ENCODE data around the gene RGS19. TPM values are rescaled to one million over a fixed set of nuclear protein-coding genes. Genes with fewer than 3 reads are reported as not detected.

The RGS19 gene
- total RNA-seq, 3 donors from 2014 or later: 4.7 to 6.9 (median 6.5) TPM

- peak in 2 of 3 donors; percentile 14 to 38 for DNase-seq
- no peak overlapping the region for H3K4me3 ChIP-seq
- TF ChIP-seq CTCF (IDR thresholded peaks at IDR 0.05): no peak
- ATAC-seq: no peak
- H3K9me3 ChIP-seq: no peaks in the 10 kb centered on the region
- peaks cover 7% of the 10 kb centered on the region for H3K4me1 ChIP-seq (ENCODE audit: low read depth)
- intact Hi-C loops (cut with DNase I, micrococcal nuclease): no loop called here
- no peaks in the 10 kb centered on the region for H3K36me3 ChIP-seq (ENCODE audit: low read depth)
Measured at GRCh38 chr20:64104667-64105451, 25.5 kb upstream of the RGS19 start.

GRCh38 chr20:64103871-64104666 lies 24.8 kb upstream of the RGS19 start:
- H3K9me3 ChIP-seq: no peaks in the 10 kb centered on the region
- intact Hi-C loops (cut with DNase I, micrococcal nuclease): no loop called here
- H3K4me1 ChIP-seq (ENCODE audit: low read depth): peaks cover 7% of the 10 kb centered on the region
- ATAC-seq: no peak
- H3K36me3 ChIP-seq (ENCODE audit: low read depth): no peaks in the 10 kb centered on the region
- TF ChIP-seq CTCF (IDR thresholded peaks at IDR 0.05): no peak
- H3K4me3 ChIP-seq: no peak overlapping the region
- peak in 1 of 3 donors; percentile 14 for DNase-seq

- ATAC-seq (no peak), DNase-seq (peak in 2 of 3 donors; percentile 16 to 42)
- no peak overlapping the region for H3K4me3 ChIP-seq
Measured at GRCh38 chr20:64102647-64103354, 23.5 kb upstream of the RGS19 start.

GRCh38 chr20:64101731-64102621 lies 22.7 kb upstream of the RGS19 start:
- H3K36me3 ChIP-seq (ENCODE audit: low read depth): no peaks in the 10 kb centered on the region
- H3K9me3 ChIP-seq: no peaks in the 10 kb centered on the region
- H3K4me3 ChIP-seq: no peak overlapping the region
- DNase-seq: peak; percentile 52 to 57 (median 57)
- peak; percentile 40 for TF ChIP-seq CTCF (IDR thresholded peaks at IDR 0.05)
- peak; percentile 74 for ATAC-seq
- H3K4me1 ChIP-seq (ENCODE audit: low read depth): peaks cover 7% of the 10 kb centered on the region
- intact Hi-C loops (cut with DNase I, micrococcal nuclease): no loop called here

More at GRCh38 chr20:64102647-64103354, 23.5 kb upstream of the RGS19 start:
- H3K36me3 ChIP-seq (ENCODE audit: low read depth): no peaks in the 10 kb centered on the region
- TF ChIP-seq CTCF (IDR thresholded peaks at IDR 0.05): no peak
- peaks cover 7% of the 10 kb centered on the region for H3K4me1 ChIP-seq (ENCODE audit: low read depth)
- H3K9me3 ChIP-seq: no peaks in the 10 kb centered on the region
- intact Hi-C loops (cut with DNase I, micrococcal nuclease): no loop called here
